H1 (cell line): Measurements from ENCODE around the gene ITGA3.

Source experiments
- ASH2L ChIP-seq: fragments of 200-600, 300-600 bp; sonication (generic); IDR thresholded peaks from one replicate; pipeline ENCODE4 v1.7.1; 2017; ENCODE audit warnings: low read length
- ATF2 ChIP-seq: IDR thresholded peaks from 2 replicates; pipeline ENCODE4 v1.6.1; 2012; ENCODE audit warnings: low read length, inconsistent platforms
- CBX5 ChIP-seq: fragments of 300-800, 300-1000 bp; sonication (generic); IDR thresholded peaks from 2 replicates; pipeline ENCODE4 v1.7.1; 2016; ENCODE audit warnings: antibody characterized with exemption, low read length, low read depth
- CTCF ChIP-seq, 3 experiments: IDR thresholded peaks; 1 replicate in 2 of 3; 2 replicates in 1 of 3; pipeline versions ENCODE4 v1.5.1 to v1.6.1; 2011; ENCODE audit warnings: low read length in 3 of 3, mild to moderate bottlenecking in 3 of 3, inconsistent platforms in 2 of 3, low read depth in 1 of 3, moderate library complexity in 1 of 3; ENCODE audit not compliant: insufficient read depth in 1 of 3; ENCODE audit errors: control extremely low read depth in 1 of 3
- EP300 ChIP-seq, 2 experiments: IDR thresholded peaks; 1 replicate in 1 of 2; 2 replicates in 1 of 2; pipeline ENCODE4 v1.6.1; 2011 to 2012; ENCODE audit warnings: low read depth in 2 of 2, low read length in 2 of 2, mild to moderate bottlenecking in 2 of 2, borderline replicate concordance in 1 of 2, inconsistent platforms in 1 of 2, moderate library complexity in 1 of 2
- GTF2F1 ChIP-seq: IDR thresholded peaks from 2 replicates; pipeline ENCODE4 v1.6.1; 2012; ENCODE audit warnings: low read depth, low read length, improper control_type of control experiment, borderline replicate concordance
- JUN ChIP-seq: IDR thresholded peaks from 2 replicates; pipeline ENCODE4 v1.6.1; 2011; ENCODE audit warnings: low read depth, mild to moderate bottlenecking, improper control_type of control experiment, low read length
- KDM5A ChIP-seq: fragments of 200-600 bp; IDR thresholded peaks from 2 replicates; pipeline ENCODE4 v1.7.1; 2012; ENCODE audit warnings: mild to moderate bottlenecking, low read length, inconsistent platforms, mixed read lengths
- MAX ChIP-seq: IDR thresholded peaks from 2 replicates; pipeline ENCODE4 v1.6.1; 2012; ENCODE audit warnings: inconsistent platforms
- POLR2A ChIP-seq, 2 experiments: IDR thresholded peaks; 1 replicate in 1 of 2; 2 replicates in 1 of 2; pipeline ENCODE4 v1.6.1; 2011; ENCODE audit warnings: low read depth in 2 of 2, low read length in 2 of 2, mild to moderate bottlenecking in 2 of 2; ENCODE audit errors: control extremely low read depth in 1 of 2
- POLR2AphosphoS5 ChIP-seq: IDR thresholded peaks from 2 replicates; pipeline ENCODE4 v1.6.1; 2011; ENCODE audit warnings: low read depth, low read length
- RAD21 ChIP-seq, 2 experiments: IDR thresholded peaks in 1 of 2; conservative IDR thresholded peaks in 1 of 2; 2 replicates each; pipeline ENCODE4 v1.6.1; 2011; ENCODE audit warnings: low read depth in 2 of 2, low read length in 2 of 2, improper control_type of control experiment in 1 of 2, inconsistent platforms in 1 of 2, mild to moderate bottlenecking in 1 of 2, moderate library complexity in 1 of 2
- TF ChIP-seq, protein P1 (sequence below): IDR thresholded peaks from 2 replicates; pipeline ENCODE4 v1.6.1; 2011; ENCODE audit warnings: low read length, improper control_type of control experiment

DNA sequence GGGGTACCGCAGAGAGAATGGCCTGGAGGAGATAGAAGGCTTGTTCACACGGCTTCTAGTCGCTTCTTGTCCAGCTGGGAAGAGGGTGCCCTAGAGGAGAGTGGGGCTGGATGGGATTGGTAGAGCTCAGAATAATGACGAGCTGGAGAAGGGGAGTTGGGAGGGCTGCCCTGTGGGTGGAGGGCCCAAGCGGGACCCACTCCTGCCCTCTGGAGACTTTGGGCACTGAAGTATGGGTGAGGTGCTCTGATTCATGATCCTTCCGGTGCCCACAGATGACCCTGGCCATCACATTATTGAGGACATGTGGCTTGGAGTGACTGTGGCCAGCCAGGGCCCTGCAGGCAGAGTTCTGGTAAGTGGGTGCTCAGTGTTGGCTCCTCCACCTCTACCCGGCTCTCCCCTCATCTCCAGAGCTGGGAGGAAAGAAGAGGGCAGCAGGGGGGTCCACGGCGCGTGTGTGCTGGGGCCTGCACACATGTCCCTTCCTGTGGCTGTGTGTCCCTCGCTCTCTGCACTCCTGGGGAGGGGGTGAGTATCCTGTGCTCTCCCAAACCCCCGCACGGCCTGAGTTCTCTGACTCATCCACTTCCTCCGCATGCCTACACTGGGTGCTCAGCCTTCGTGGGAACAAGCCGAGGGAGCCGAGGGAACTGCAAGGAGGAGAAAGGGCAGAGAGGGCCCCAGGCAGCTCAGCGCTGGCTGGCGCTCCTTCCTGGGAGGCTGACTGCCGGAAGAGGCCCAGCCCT is 8.5 kb downstream of the ITGA3 start:
- no peak for TF ChIP-seq CTCF (IDR thresholded peaks at IDR 0.05; ENCODE audit: control extremely low read depth in 1 of 3, insufficient read depth in 1 of 3, low read depth in 1 of 3, low read length in 3 of 3)
- no peak for TF ChIP-seq CBX5
- TF ChIP-seq RAD21 (IDR thresholded peaks at IDR 0.05 in 1 of 2, conservative IDR thresholded peaks at IDR 0.05 in 1 of 2; ENCODE audit: low read depth in 2 of 2, low read length in 2 of 2), result no peak
- no peak for TF ChIP-seq KDM5A
- no peak for TF ChIP-seq EP300 (IDR thresholded peaks at IDR 0.05; ENCODE audit: borderline replicate concordance in 1 of 2, low read depth in 2 of 2, low read length in 2 of 2)
- TF ChIP-seq JUN, result no peak
- no peak for TF ChIP-seq MAX
- no peak for TF ChIP-seq ATF2
- TF ChIP-seq, protein P1, sequence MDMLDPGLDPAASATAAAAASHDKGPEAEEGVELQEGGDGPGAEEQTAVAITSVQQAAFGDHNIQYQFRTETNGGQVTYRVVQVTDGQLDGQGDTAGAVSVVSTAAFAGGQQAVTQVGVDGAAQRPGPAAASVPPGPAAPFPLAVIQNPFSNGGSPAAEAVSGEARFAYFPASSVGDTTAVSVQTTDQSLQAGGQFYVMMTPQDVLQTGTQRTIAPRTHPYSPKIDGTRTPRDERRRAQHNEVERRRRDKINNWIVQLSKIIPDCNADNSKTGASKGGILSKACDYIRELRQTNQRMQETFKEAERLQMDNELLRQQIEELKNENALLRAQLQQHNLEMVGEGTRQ, result no peak
- TF ChIP-seq POLR2A (IDR thresholded peaks at IDR 0.05; ENCODE audit: control extremely low read depth in 1 of 2, low read depth in 2 of 2, low read length in 2 of 2), result no peak
- no peak for TF ChIP-seq POLR2AphosphoS5
- TF ChIP-seq ASH2L, result no peak
- TF ChIP-seq GTF2F1, result no peak
